Upper lobe of left lung (tissue), 4 donors: ENCODE results near the gene SART3.

ENCODE experiments used
- EP300 ChIP-seq, 4 donors: sonication (generic); formaldehyde crosslinking; IDR thresholded peaks; one replicate each; pipeline ENCODE4 v1.5.1; 2017; ENCODE audit warnings: antibody characterized with exemption in 4 of 4, control low read depth in 2 of 4
- POLR2A ChIP-seq, 4 donors: fragments of 450-650 bp; IDR thresholded peaks; one replicate each; pipeline ENCODE4 v1.5.1; 2016 to 2017; ENCODE audit warnings: antibody characterized with exemption in 4 of 4, mild to moderate bottlenecking in 2 of 4
- POLR2AphosphoS5 ChIP-seq, 2 donors: sonication (generic); formaldehyde crosslinking; IDR thresholded peaks; one replicate each; pipeline ENCODE4 v1.5.1; 2017; ENCODE audit warnings: antibody characterized with exemption in 2 of 2
- TF ChIP-seq, protein P1 (sequence below), 6 experiments: fragments of 450-650 bp in 4 of 6; fragments of 200-600 bp in 2 of 6; sonication (generic) in 2 of 6; IDR thresholded peaks; one replicate each; pipeline ENCODE4 v1.5.1; 2016 to 2019; ENCODE audit warnings: antibody characterized with exemption in 6 of 6

DNA sequence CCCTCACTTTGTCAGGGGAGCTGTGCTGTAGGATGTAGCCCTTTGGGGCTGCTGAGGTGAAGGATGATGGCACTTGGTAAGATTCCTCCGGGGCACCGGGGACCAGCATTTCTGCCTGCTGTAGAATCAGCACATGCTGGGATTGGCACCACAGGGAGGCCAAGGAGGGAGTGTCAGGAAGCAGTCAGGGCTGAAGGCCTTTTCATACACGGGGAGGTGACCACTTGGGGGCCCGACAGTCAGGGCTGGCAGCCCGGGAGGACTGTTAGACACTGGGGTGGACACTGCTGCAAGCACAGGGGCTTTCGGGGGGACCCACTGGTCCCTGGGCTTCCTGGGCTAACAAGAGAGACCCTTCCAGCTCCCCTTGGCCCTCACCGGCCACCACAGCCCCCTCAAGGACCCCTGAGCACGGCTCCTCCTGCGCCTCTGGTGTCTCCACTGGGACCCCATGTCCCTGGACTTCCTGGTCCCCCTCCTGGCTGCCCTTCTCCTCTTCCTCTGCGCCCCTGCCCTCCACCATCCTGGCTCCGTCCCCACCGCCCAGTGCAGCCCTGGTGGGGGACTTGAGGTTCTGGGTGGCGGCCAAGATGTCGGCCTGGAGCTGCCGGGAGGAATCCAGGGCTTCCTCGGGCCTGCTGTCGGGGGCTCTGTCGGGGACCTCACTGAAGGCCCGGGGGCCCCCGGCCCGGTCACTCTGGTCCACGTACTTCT is 30.5 kb upstream of the SART3 start:
- TF ChIP-seq, protein P1, sequence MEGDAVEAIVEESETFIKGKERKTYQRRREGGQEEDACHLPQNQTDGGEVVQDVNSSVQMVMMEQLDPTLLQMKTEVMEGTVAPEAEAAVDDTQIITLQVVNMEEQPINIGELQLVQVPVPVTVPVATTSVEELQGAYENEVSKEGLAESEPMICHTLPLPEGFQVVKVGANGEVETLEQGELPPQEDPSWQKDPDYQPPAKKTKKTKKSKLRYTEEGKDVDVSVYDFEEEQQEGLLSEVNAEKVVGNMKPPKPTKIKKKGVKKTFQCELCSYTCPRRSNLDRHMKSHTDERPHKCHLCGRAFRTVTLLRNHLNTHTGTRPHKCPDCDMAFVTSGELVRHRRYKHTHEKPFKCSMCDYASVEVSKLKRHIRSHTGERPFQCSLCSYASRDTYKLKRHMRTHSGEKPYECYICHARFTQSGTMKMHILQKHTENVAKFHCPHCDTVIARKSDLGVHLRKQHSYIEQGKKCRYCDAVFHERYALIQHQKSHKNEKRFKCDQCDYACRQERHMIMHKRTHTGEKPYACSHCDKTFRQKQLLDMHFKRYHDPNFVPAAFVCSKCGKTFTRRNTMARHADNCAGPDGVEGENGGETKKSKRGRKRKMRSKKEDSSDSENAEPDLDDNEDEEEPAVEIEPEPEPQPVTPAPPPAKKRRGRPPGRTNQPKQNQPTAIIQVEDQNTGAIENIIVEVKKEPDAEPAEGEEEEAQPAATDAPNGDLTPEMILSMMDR (IDR thresholded peaks at IDR 0.05), result no peak
- TF ChIP-seq EP300 (IDR thresholded peaks at IDR 0.05), result no peak
- no peak for TF ChIP-seq POLR2AphosphoS5 (IDR thresholded peaks at IDR 0.05)
- no peak for TF ChIP-seq POLR2A (IDR thresholded peaks at IDR 0.05)
